Mammary epithelial cell (primary cell): Measurements from ENCODE around the gene MEGF10.

Source experiments
- CTCF ChIP-seq, 2 donors: IDR thresholded peaks in 1 of 2; conservative IDR thresholded peaks in 1 of 2; 2 replicates each; pipeline ENCODE4 v1.5.1; 2011 to 2012; ENCODE audit warnings: inconsistent platforms in 2 of 2, low read length in 2 of 2, mild to moderate bottlenecking in 2 of 2, control low read depth in 1 of 2, low read depth in 1 of 2; ENCODE audit not compliant: insufficient read depth in 1 of 2; ENCODE audit errors: extremely low read depth in 1 of 2
- EZH2 ChIP-seq: IDR thresholded peaks from 2 replicates; pipeline ENCODE4 v1.6.1; 2012; ENCODE audit warnings: low read length, inconsistent platforms, borderline replicate concordance

- TF ChIP-seq EZH2 (no peak), CTCF (conservative IDR thresholded peaks at IDR 0.05 in 1 of 2, IDR thresholded peaks at IDR 0.05 in 1 of 2; ENCODE audit: extremely low read depth in 1 of 2, insufficient read depth in 1 of 2, low read depth in 1 of 2, low read length in 2 of 2) (no peak)
These were observed 35.8 kb downstream of the MEGF10 start for GRCh38 chr5:127326431-127326830.
